Neutrophil (primary cell): Measurements from ENCODE around the gene ZNHIT6.

Experiments
- H3K27ac ChIP-seq: fragments of 200-600 bp; sonication (generic); 2 replicates; pipeline ENCODE4 v1.5.1; 2016; ENCODE audit warnings: mild to moderate bottlenecking, moderate library complexity
- H3K27me3 ChIP-seq: fragments of 200-600 bp; sonication (generic); 2 replicates; pipeline ENCODE4 v1.6.0; 2016; ENCODE audit warnings: mild to moderate bottlenecking
- H3K36me3 ChIP-seq: fragments of 200-600 bp; sonication (generic); 2 replicates; pipeline ENCODE4 v1.5.1; 2017
- H3K4me1 ChIP-seq, 2 experiments: fragments of 200-600 bp in 1 of 2; sonication (generic) in 1 of 2; 1 replicate in 1 of 2; 2 replicates in 1 of 2; pipeline versions ENCODE4 v1.5.1 to v1.6.1; 2013 to 2016; ENCODE audit warnings: low read depth in 1 of 2, low read length in 1 of 2, mild to moderate bottlenecking in 1 of 2, moderate library complexity in 1 of 2; ENCODE audit not compliant: control insufficient read depth in 1 of 2, insufficient read depth in 1 of 2
- H3K4me3 ChIP-seq, 2 experiments: fragments of 200-600 bp in 1 of 2; sonication (generic) in 1 of 2; 1 replicate in 1 of 2; 2 replicates in 1 of 2; pipeline ENCODE4 v1.5.1; 2013 to 2016; ENCODE audit warnings: low read depth in 1 of 2, low read length in 1 of 2, mild to moderate bottlenecking in 1 of 2, moderate library complexity in 1 of 2
- H3K9me3 ChIP-seq: fragments of 200-600 bp; sonication (generic); 2 replicates; pipeline ENCODE4 v1.5.1; 2016
- CTCF ChIP-seq: fragments of 200-600 bp; sonication (generic); IDR thresholded peaks from 2 replicates; pipeline ENCODE4 v1.5.1; 2016; ENCODE audit warnings: antibody characterized with exemption

ZNHIT6 gene

GRCh38 chr1:85623061-85623471 lies 85.2 kb downstream of the ZNHIT6 start:
- no peaks in the 10 kb centered on the region for H3K4me1 ChIP-seq
- no peaks in the 10 kb centered on the region for H3K27me3 ChIP-seq
- no peak overlapping the region for H3K4me3 ChIP-seq
- TF ChIP-seq CTCF, result no peak
- H3K9me3 ChIP-seq, result no peaks in the 10 kb centered on the region
- no peak overlapping the region for H3K27ac ChIP-seq
- H3K36me3 ChIP-seq, result no peaks in the 10 kb centered on the region

- Histone ChIP-seq H3K9me3 (no peaks in the 10 kb centered on the region), H3K4me3 (no peak overlapping the region), H3K27me3 (peaks cover 7% of the 10 kb centered on the region), H3K4me1 (no peaks in the 10 kb centered on the region), H3K27ac (no peak overlapping the region), H3K36me3 (no peaks in the 10 kb centered on the region)
- TF ChIP-seq CTCF, result no peak
These were observed 86.8 kb downstream of the ZNHIT6 start for GRCh38 chr1:85621430-85621829.

GRCh38 chr1:85617633-85618100 lies 90.6 kb downstream of the ZNHIT6 start:
- H3K4me3 ChIP-seq, result no peak overlapping the region
- H3K9me3 ChIP-seq, result no peaks in the 10 kb centered on the region
- no peaks in the 10 kb centered on the region for H3K36me3 ChIP-seq
- TF ChIP-seq CTCF, result no peak
- no peaks in the 10 kb centered on the region for H3K4me1 ChIP-seq
- no peak overlapping the region for H3K27ac ChIP-seq
- H3K27me3 ChIP-seq, result peaks cover 22% of the 10 kb centered on the region

- Histone ChIP-seq H3K9me3 (no peaks in the 10 kb centered on the region), H3K4me1 (no peaks in the 10 kb centered on the region), H3K27ac (no peak overlapping the region), H3K36me3 (no peaks in the 10 kb centered on the region), H3K4me3 (no peak overlapping the region), H3K27me3 (peaks cover 22% of the 10 kb centered on the region)
- TF ChIP-seq CTCF, result no peak
These were observed 91.5 kb downstream of the ZNHIT6 start for GRCh38 chr1:85616736-85617135.

GRCh38 chr1:85616364-85616705 lies 91.9 kb downstream of the ZNHIT6 start:
- Histone ChIP-seq H3K27me3 (peaks cover 22% of the 10 kb centered on the region), H3K4me3 (no peak overlapping the region), H3K9me3 (no peaks in the 10 kb centered on the region), H3K27ac (no peak overlapping the region), H3K36me3 (no peaks in the 10 kb centered on the region), H3K4me1 (no peaks in the 10 kb centered on the region)
- TF ChIP-seq CTCF, result no peak
